Common myeloid progenitor, CD34-positive (primary cell): ENCODE results near the gene E4F1.

Experiments
- CTCF ChIA-PET: fragments of 350-600 bp; sonication (Branson Sonifier 250); formaldehyde crosslinking; loops from one replicate; lab custom pipeline; 2021; ENCODE audit warnings: antibody characterized with exemption; lab: Charles Lee
- POLR2A ChIA-PET: fragments of 350-600 bp; sonication (Branson Sonifier 250); formaldehyde crosslinking; loops from one replicate; lab custom pipeline; 2021; ENCODE audit warnings: antibody characterized with exemption; lab: Charles Lee
- DNase-seq, 3 donors: peaks; one replicate each; pipeline versions ENCODE4 v3.0.0 to v3.0.0-alpha.2; 2013
- H3K27ac ChIP-seq, 2 experiments: 1 replicate in 1 of 2; 2 replicates in 1 of 2; pipeline ENCODE4 v1.7.0; 2013; ENCODE audit warnings: inconsistent platforms in 2 of 2, low read length in 2 of 2, mild to moderate bottlenecking in 2 of 2, low read depth in 1 of 2, moderate library complexity in 1 of 2; ENCODE audit not compliant: severe bottlenecking in 2 of 2, insufficient read depth in 1 of 2, poor library complexity in 1 of 2
- H3K27me3 ChIP-seq, 5 experiments: replicated peaks in 2 of 5; 1 replicate in 3 of 5; 2 replicates in 2 of 5; pipeline versions ENCODE4 v1.6.1 to v1.7.0; 2013; ENCODE audit warnings: low read length in 4 of 5, mild to moderate bottlenecking in 2 of 5, moderate library complexity in 2 of 5, inconsistent platforms in 1 of 5; ENCODE audit not compliant: insufficient read depth in 5 of 5, control insufficient read depth in 4 of 5
- H3K36me3 ChIP-seq, 4 experiments: 1 replicate in 2 of 4; 2 replicates in 2 of 4; pipeline versions ENCODE4 v1.6.1 to v1.7.0; 2013; ENCODE audit warnings: low read length in 3 of 4, control low read depth in 1 of 4, mild to moderate bottlenecking in 1 of 4; ENCODE audit not compliant: control insufficient read depth in 4 of 4, insufficient read depth in 4 of 4
- H3K4me1 ChIP-seq, 4 experiments: 1 replicate in 3 of 4; 2 replicates in 1 of 4; pipeline versions ENCODE4 v1.6.1 to v1.7.1; 2013; ENCODE audit warnings: low read length in 3 of 4, mild to moderate bottlenecking in 3 of 4, control low read depth in 1 of 4, inconsistent platforms in 1 of 4, moderate library complexity in 1 of 4; ENCODE audit not compliant: control insufficient read depth in 4 of 4, insufficient read depth in 4 of 4; ENCODE audit errors: control extremely low read depth in 1 of 4
- H3K4me3 ChIP-seq, 7 experiments: 1 replicate in 4 of 7; 2 replicates in 3 of 7; pipeline versions ENCODE4 v1.5.1 to v1.7.0; 2013; ENCODE audit warnings: mild to moderate bottlenecking in 7 of 7, low read length in 6 of 7, moderate library complexity in 6 of 7, inconsistent platforms in 2 of 7, low read depth in 2 of 7, control low read depth in 1 of 7; ENCODE audit not compliant: insufficient read depth in 4 of 7, control insufficient read depth in 1 of 7; ENCODE audit errors: extremely low read depth in 1 of 7
- H3K9me3 ChIP-seq, 5 experiments: 1 replicate in 4 of 5; 2 replicates in 1 of 5; pipeline versions ENCODE4 v1.6.1 to v1.7.1; 2013; ENCODE audit warnings: low read length in 4 of 5, mild to moderate bottlenecking in 2 of 5, inconsistent platforms in 1 of 5, low read depth in 1 of 5, moderate library complexity in 1 of 5; ENCODE audit not compliant: control insufficient read depth in 4 of 5, insufficient read depth in 2 of 5; ENCODE audit errors: control extremely low read depth in 1 of 5
- WGBS: methylation state at CpG from one replicate; pipeline ENCODE4 v1.1.5; 2013; ENCODE audit not compliant: insufficient coverage; 5-methylcytosine and 5-hydroxymethylcytosine counted together

Gene E4F1

DNA sequence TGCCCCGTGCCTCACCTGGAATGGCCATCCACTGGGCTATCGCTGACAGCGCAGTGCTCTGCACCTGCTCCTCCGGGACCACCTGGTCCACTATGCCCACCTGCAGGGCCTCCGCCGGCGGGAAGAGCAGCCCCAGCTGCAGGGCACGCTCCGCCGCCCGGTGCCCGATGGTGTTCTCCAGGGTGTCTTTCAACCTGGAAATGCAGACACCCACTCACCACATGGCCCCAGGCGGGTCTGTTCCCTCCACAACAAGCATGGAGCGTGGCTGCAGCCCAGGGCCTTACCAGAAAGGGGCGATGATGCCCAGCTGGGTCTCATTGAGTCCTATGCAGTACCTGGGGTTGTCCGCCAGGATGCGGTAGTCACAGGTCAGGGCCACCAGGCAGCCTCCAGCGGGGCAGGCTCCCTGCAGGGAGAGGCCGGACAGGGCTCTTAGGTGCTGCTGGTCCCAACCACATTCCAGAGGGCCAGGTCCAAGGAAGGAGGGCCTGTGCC lies 19.7 kb downstream of the E4F1 start:
- H3K27ac ChIP-seq: no peak overlapping the region
- no peaks in the 10 kb centered on the region for H3K9me3 ChIP-seq
- no peak overlapping the region for H3K4me3 ChIP-seq
- WGBS: 98% methylated on average over 17 of the region's 19 CpGs
- DNase-seq: no peak
- CTCF ChIA-PET: interaction anchor here (1.2 kb wide), 1 partner anchor 9 kb away, joined by 4 read pairs; no protein-coding TSS in a partner anchor
- POLR2A ChIA-PET: no interaction called here
- H3K27me3 ChIP-seq: peaks cover 0 to 8% (median 2%) of the 10 kb centered on the region in 5 experiments
- H3K36me3 ChIP-seq: peaks cover 10 to 48% (median 34%) of the 10 kb centered on the region in 4 experiments
- no peaks in the 10 kb centered on the region for H3K4me1 ChIP-seq

DNA sequence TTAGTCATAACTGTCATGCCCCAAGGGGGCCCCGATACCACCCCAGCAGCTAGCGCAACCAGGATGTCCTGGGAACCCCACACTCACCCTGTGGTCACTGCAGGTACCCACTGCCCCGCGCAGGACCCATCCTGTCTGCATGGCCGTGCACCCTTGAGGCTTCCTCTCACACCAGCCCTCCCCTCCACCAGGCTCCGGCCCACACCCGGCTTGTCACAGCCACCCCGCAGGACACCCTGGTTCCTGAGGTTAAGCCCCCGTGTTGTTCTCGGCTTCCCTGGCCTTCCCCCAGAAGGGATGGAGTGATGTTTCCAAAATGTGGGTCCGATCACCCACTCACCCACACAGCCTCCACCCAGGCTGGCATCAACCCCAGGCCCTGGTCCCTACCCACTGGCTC lies 20.4 kb downstream of the E4F1 start:
- no peak for DNase-seq
- POLR2A ChIA-PET: no interaction called here
- WGBS: 99% methylated on average over 9 of the region's 11 CpGs

DNA sequence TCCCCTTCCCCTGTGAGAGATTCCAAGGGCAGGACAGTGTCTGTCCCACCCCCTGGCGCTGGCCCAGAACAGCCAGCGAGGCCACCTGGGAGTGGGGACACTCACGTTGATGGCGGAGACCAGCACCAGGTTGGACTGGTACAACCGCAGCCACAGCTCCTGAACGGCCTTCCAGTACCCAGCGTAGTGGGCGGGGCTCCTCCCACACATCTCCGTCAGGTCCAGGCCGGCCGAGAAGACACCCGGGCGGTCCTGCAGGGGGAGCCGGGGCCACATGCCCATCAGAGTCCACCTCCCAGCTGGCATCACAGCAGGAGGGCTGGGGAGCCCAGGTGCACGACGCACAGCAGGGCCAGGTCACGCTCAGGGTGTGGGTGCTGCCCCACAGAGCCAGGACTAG lies 20.9 kb downstream of the E4F1 start:
- ChIA-PET POLR2A (no interaction called here), CTCF (interaction anchor here (1.0 kb wide), 1 partner anchor 225 kb away, joined by 3 read pairs; no protein-coding TSS in a partner anchor)
- 98% methylated on average over 17 of the region's 17 CpGs for WGBS
- Histone ChIP-seq H3K36me3 (peaks cover 10 to 48% (median 34%) of the 10 kb centered on the region in 4 experiments), H3K4me1 (no peaks in the 10 kb centered on the region), H3K4me3 (no peak overlapping the region), H3K27me3 (no peaks in the 10 kb centered on the region), H3K27ac (no peak overlapping the region), H3K9me3 (no peaks in the 10 kb centered on the region)
- no peak for DNase-seq

More for the DNA sequence above, 20.4 kb downstream of the E4F1 start:
- CTCF ChIA-PET: interaction anchor here (1.2 kb wide), 1 partner anchor 8 kb away, joined by 4 read pairs; no protein-coding TSS in a partner anchor
- Histone ChIP-seq H3K4me3 (no peak overlapping the region), H3K4me1 (no peaks in the 10 kb centered on the region), H3K9me3 (no peaks in the 10 kb centered on the region), H3K27me3 (peaks cover 0 to 1% (median 0%) of the 10 kb centered on the region in 5 experiments), H3K36me3 (peaks cover 10 to 48% (median 34%) of the 10 kb centered on the region in 4 experiments), H3K27ac (no peak overlapping the region)

DNA sequence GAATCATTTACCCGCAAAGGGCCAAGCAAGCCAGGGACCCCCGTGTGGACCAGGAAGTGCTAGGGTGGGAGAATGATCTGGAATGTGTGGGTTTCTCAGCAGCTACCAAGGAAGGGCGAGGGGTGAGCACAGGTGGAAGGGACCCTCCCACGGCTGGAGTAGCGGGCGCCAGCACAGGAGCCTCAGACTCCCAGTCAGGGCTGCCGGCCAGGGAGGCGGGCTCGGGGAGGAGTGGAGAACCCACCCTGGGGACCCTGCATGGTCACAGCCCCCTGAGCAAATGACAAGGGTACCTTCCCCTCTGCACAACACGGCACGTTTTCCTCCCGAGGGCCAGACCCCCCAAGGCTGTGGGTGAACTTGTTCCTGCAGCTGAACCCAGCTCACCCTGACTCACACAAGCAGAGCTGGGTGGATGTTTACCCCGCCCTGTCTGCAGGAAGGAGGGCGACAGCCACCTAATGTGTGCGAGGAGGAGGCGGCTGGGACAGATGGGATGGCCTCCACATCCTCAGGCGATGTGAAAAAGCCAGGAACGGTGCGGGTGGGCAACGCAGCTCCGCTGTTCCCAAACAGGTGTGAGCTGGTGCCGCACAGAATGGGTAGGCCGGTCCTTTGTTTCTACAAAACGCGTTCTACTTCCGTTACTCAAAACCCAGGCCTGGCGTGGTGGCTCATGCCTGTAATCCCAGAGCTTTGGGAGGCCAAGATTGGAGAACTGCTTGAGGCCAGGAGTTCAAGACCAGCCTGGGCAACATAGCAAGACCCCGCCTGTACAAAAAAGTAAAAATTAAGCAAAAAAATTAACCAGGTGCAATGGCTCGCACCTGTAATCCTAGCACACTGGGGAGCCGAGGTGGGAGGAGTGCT lies 21.8 kb downstream of the E4F1 start:
- Histone ChIP-seq H3K27me3 (no peaks in the 10 kb centered on the region), H3K27ac (no peak overlapping the region), H3K4me3 (no peak overlapping the region), H3K4me1 (peaks cover 0 to 3% (median under 1%) of the 10 kb centered on the region in 4 experiments), H3K36me3 (peaks cover 10 to 46% (median 34%) of the 10 kb centered on the region in 4 experiments), H3K9me3 (no peaks in the 10 kb centered on the region)
- no peak for DNase-seq
- CTCF ChIA-PET: interaction anchor here (1.0 kb wide), 1 partner anchor 224 kb away, joined by 3 read pairs; no protein-coding TSS in a partner anchor
- POLR2A ChIA-PET: no interaction called here
- 97% methylated on average over 30 of the region's 30 CpGs for WGBS

DNA sequence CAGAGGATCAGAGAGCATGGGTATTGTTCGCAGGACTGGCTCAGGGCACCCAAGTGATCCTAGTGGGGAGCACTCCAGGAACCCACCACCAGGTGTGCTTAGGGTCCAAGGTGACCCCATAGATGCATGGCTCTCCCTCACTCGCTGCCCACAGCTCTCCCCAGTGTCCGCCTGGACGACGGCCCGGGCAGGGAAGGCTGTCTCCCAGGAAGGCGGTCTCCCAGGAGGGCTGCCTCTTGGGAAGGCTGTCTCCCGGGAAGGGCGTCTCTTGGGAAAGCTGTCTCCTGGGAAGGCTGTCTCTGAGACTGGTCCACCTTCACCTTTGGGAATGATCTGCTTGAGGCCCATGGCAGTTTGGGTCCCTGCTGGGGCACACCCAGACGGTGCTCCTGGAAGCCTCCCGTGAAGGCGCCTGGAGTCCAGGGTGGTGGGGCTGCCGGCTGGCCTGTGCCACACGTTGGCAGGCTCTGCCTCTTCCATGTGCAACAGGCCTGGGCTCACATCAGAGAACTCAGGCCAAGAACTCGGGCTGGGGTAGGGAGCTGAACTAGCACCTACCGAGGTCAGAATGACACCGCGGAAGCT lies 23.0 kb downstream of the E4F1 start:
- WGBS: 93% methylated on average over 18 of the region's 18 CpGs
- DNase-seq: no peak
- Histone ChIP-seq H3K4me1 (peaks cover 3 to 10% (median 6%) of the 10 kb centered on the region in 4 experiments), H3K9me3 (no peaks in the 10 kb centered on the region), H3K27me3 (no peaks in the 10 kb centered on the region), H3K36me3 (peaks cover 10 to 46% (median 34%) of the 10 kb centered on the region in 4 experiments), H3K4me3 (no peak overlapping the region), H3K27ac (no peak overlapping the region)
- CTCF ChIA-PET: interaction anchor here (0.6 to 1.8 kb wide), 2 partner anchors 10 to 346 kb away, joined by 4 to 6 read pairs; no protein-coding TSS in a partner anchor
- POLR2A ChIA-PET: no interaction called here

DNA sequence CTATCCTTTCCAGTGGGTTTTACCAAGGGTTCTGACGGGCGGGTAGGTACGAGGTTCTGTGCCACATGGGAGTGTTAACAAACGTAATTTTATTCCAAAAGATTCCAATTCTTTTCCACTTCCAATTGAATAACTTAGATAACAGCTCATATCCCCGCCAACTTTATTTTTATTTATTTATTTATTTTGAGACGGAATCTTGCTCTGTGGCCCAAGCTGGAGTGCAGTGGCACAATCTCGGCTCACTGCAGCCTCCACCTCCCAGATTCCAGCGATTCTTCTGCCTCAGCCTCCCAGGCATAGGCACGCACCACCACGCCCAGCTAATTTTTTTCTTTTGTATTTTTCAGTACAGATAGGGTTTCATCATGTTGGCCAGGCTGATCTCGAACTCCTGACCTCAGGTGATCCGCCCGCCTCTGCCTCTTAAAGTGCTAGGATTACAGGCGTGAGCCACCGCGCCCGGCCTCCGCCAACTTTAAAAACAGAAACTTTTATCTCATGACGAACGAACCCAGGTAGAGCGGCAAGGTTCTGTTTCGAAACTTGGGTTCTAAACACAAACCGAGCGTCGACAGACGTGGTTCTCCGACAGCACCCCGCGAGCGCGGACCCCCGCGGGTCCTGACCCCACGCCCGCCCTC lies 27.4 kb downstream of the E4F1 start:
- H3K27ac ChIP-seq: peak overlapping the region in 1 of 2 experiments; percentile 81
- peaks cover 11 to 43% (median 29%) of the 10 kb centered on the region in 4 experiments for H3K36me3 ChIP-seq
- CTCF ChIA-PET: interaction anchor here (0.9 to 2.2 kb wide), 12 partner anchors 11 to 228 kb away, joined by 3 to 12 read pairs (median 3); no protein-coding TSS in a partner anchor
- H3K4me3 ChIP-seq: peak overlapping the region; percentile 63 to 87 (median 75)
- H3K9me3 ChIP-seq: no peaks in the 10 kb centered on the region
- POLR2A ChIA-PET: interaction anchor here (0.9 to 2.0 kb wide), 4 partner anchors 15 to 103 kb away, joined by 3 to 5 read pairs (median 4); partner anchors contain the start of genes DNASE1L2, RAB26 and TRAF7
- 16% methylated on average over 20 of the region's 35 CpGs for WGBS
- peaks cover 3 to 19% (median 14%) of the 10 kb centered on the region in 4 experiments for H3K4me1 ChIP-seq
- no peaks in the 10 kb centered on the region for H3K27me3 ChIP-seq
- DNase-seq: peak; percentile 18 to 61 (median 53)
